ENCODE measurements around the gene STEAP3. TPM values are rescaled to one million over a fixed set of nuclear protein-coding genes. Genes with fewer than 3 reads are reported as not detected.

Gene STEAP3
- total and polyA plus RNA-seq, 2 donors (not counting 3 experiments of a cell fraction or from before 2014, with no cell fraction given): 8.6 to 17.4 TPM

GRCh38 chr2:119295688-119296375 is 72.2 kb downstream of the STEAP3 start:
- POLR2A ChIA-PET: no interaction called here

More at GRCh38 chr2:119295688-119296375, 72.2 kb downstream of the STEAP3 start:
- Histone ChIP-seq H3K4me3 (replicated peaks in 1 of 3; ENCODE audit: insufficient read depth in 1 of 3, low read depth in 1 of 3, low read length in 3 of 3) (no peak overlapping the region), H3K27me3 (ENCODE audit: control insufficient read depth in 2 of 2, insufficient read depth in 2 of 2, low read length in 2 of 2) (no peaks in the 10 kb centered on the region), H3K4me1 (ENCODE audit: control insufficient read depth, extremely low read depth, insufficient read depth, low read length) (no peaks in the 10 kb centered on the region), H3K27ac (ENCODE audit: insufficient read depth, low read depth, low read length) (no peak overlapping the region), H4K20me1 (replicated peaks; ENCODE audit: control insufficient read depth, extremely low read depth, insufficient read depth, low read length) (no peaks in the 10 kb centered on the region), H3K9me1 (replicated peaks; ENCODE audit: control insufficient read depth, extremely low read depth, insufficient read depth, low read length) (no peaks in the 10 kb centered on the region), H3K36me3 (ENCODE audit: control insufficient read depth in 2 of 2, extremely low read depth in 1 of 2, insufficient read depth in 2 of 2, low read length in 2 of 2) (no peaks in the 10 kb centered on the region), H3K4me2 (ENCODE audit: insufficient read depth, low read length) (no peak overlapping the region), H3K79me2 (ENCODE audit: control insufficient read depth, insufficient read depth, low read length) (no peaks in the 10 kb centered on the region), H3K9me3 (replicated peaks; ENCODE audit: control insufficient read depth, insufficient read depth, low read length) (no peaks in the 10 kb centered on the region), H3K9ac (replicated peaks; ENCODE audit: extremely low read depth, insufficient read depth, low read length) (no peak overlapping the region), H2AFZ (ENCODE audit: low read depth, low read length) (no peak overlapping the region)
- dilution Hi-C loops (cut with MboI; ENCODE audit: extremely low pct_ligation_motif_present, low sequenced_read_pairs): no loop called here
- DNase-seq (ENCODE audit: low read depth, low spot score): no peak
- CTCF ChIA-PET: interaction anchor here (1.8 kb wide), 1 partner anchor 414 kb away, joined by 7 read pairs; no protein-coding TSS in a partner anchor
- intact Hi-C loops (cut with micrococcal nuclease): no loop called here
- BruUV-seq (replicated peaks): no TSS peak
- no peak for FAIRE-seq
- TF ChIP-seq, protein P1, sequence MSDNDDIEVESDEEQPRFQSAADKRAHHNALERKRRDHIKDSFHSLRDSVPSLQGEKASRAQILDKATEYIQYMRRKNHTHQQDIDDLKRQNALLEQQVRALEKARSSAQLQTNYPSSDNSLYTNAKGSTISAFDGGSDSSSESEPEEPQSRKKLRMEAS (IDR thresholded peaks at IDR 0.05; ENCODE audit: insufficient read depth, insufficient read length): no peak
- no peak for TF ChIP-seq MYC (IDR thresholded peaks at IDR 0.05; ENCODE audit: low read depth, low read length)
- TF ChIP-seq FOS (IDR thresholded peaks at IDR 0.05; ENCODE audit: borderline replicate concordance, insufficient read depth, low read length): no peak
- no peak for TF ChIP-seq POLR2A (IDR thresholded peaks at IDR 0.05; ENCODE audit: low read depth, low read length)
- TF ChIP-seq, protein P2, sequence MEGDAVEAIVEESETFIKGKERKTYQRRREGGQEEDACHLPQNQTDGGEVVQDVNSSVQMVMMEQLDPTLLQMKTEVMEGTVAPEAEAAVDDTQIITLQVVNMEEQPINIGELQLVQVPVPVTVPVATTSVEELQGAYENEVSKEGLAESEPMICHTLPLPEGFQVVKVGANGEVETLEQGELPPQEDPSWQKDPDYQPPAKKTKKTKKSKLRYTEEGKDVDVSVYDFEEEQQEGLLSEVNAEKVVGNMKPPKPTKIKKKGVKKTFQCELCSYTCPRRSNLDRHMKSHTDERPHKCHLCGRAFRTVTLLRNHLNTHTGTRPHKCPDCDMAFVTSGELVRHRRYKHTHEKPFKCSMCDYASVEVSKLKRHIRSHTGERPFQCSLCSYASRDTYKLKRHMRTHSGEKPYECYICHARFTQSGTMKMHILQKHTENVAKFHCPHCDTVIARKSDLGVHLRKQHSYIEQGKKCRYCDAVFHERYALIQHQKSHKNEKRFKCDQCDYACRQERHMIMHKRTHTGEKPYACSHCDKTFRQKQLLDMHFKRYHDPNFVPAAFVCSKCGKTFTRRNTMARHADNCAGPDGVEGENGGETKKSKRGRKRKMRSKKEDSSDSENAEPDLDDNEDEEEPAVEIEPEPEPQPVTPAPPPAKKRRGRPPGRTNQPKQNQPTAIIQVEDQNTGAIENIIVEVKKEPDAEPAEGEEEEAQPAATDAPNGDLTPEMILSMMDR (IDR thresholded peaks at IDR 0.05; ENCODE audit: extremely low read depth in 1 of 2, insufficient read depth in 1 of 2, low read depth in 1 of 2, low read length in 2 of 2): no peak
- TF ChIP-seq GATA2 (IDR thresholded peaks at IDR 0.05; ENCODE audit: insufficient read depth, insufficient read length, low read depth, low read length): no peak
- TF ChIP-seq POLR2AphosphoS5 (IDR thresholded peaks at IDR 0.05; ENCODE audit: insufficient read depth, low read depth, low read length): no peak
- TF ChIP-seq JUN (IDR thresholded peaks at IDR 0.05; ENCODE audit: borderline replicate concordance, insufficient read depth, insufficient read length, low read depth): no peak
- no peak for TF ChIP-seq EZH2 (IDR thresholded peaks at IDR 0.05; ENCODE audit: borderline replicate concordance, low read depth, low read length, severe bottlenecking)
